Smooth muscle cell (in vitro differentiated cells): ENCODE data around the gene AGXT. TPM values are rescaled to one million over a fixed set of nuclear protein-coding genes. Genes with fewer than 3 reads are reported as not detected.

ENCODE experiments used
- DNase-seq: peaks from one replicate; lab custom pipeline; 2025; ENCODE audit not compliant: unreplicated experiment; lab: John Stamatoyannopoulos, UW
- H2AFZ ChIP-seq: fragments of 200-600 bp; sonication (generic); 2 replicates; pipeline ENCODE4 v1.6.0; 2016; ENCODE audit warnings: antibody characterized with exemption, low read depth, mild to moderate bottlenecking
- H3F3A ChIP-seq: fragments of 200-600 bp; sonication (generic); 2 replicates; pipeline ENCODE4 v1.6.0; 2017; ENCODE audit warnings: antibody characterized with exemption, low read depth
- H3K27ac ChIP-seq: fragments of 200-600 bp; sonication (generic); 2 replicates; pipeline ENCODE4 v1.5.1; 2016; ENCODE audit warnings: low read depth, mild to moderate bottlenecking
- H3K27me3 ChIP-seq: fragments of 200-600 bp; sonication (generic); 2 replicates; pipeline ENCODE4 v1.6.1; 2016; ENCODE audit warnings: low read depth, mild to moderate bottlenecking
- H3K36me3 ChIP-seq: fragments of 200-600 bp; sonication (generic); 2 replicates; pipeline ENCODE4 v1.5.1; 2016; ENCODE audit warnings: low read depth
- H3K4me1 ChIP-seq: fragments of 200-600 bp; sonication (generic); 2 replicates; pipeline ENCODE4 v1.5.1; 2016; ENCODE audit warnings: low read depth
- H3K4me2 ChIP-seq: fragments of 200-600 bp; sonication (generic); 2 replicates; pipeline ENCODE4 v1.6.0; 2016; ENCODE audit warnings: mild to moderate bottlenecking
- H3K4me3 ChIP-seq: fragments of 200-600 bp; sonication (generic); 2 replicates; pipeline ENCODE4 v1.5.1; 2016; ENCODE audit warnings: mild to moderate bottlenecking
- H3K79me2 ChIP-seq: fragments of 200-600 bp; sonication (generic); 2 replicates; pipeline ENCODE4 v1.6.0; 2016; ENCODE audit warnings: low read depth, mild to moderate bottlenecking
- H3K9ac ChIP-seq: fragments of 200-600 bp; sonication (generic); 2 replicates; pipeline ENCODE4 v1.6.0; 2016; ENCODE audit warnings: low read depth
- H3K9me3 ChIP-seq: fragments of 200-600 bp; sonication (generic); replicated peaks from 2 replicates; pipeline ENCODE4 v1.5.1; 2016; ENCODE audit warnings: low read depth
- H4K20me1 ChIP-seq: fragments of 200-600 bp; sonication (generic); 2 replicates; pipeline ENCODE4 v1.6.0; 2016; ENCODE audit warnings: low read depth
- CTCF ChIP-seq: fragments of 200-600 bp; sonication (generic); IDR thresholded peaks from 2 replicates; pipeline ENCODE4 v1.5.1; 2017; ENCODE audit warnings: borderline replicate concordance, mild to moderate bottlenecking, antibody characterized with exemption; ENCODE audit not compliant: insufficient read depth, poor library complexity, severe bottlenecking
- WGBS: methylation state at CpG from one replicate; pipeline ENCODE4 v1.1.7; 2016; ENCODE audit warnings: low lambda C conversion rate; 5-methylcytosine and 5-hydroxymethylcytosine counted together
- polyA plus RNA-seq: library from polyadenylated mRNA; unstranded; fragments of >200 nt; fragmentation: Nextera tagmentation; extraction: Ambion mirVana; gene quantifications from 2 replicates; pipeline ENCODE4 v1.2.1, GENCODE V29; 2016
- total RNA-seq: library from RNA; depleted of rRNA; stranded (reverse); fragments of >200 nt; gene quantifications from 2 replicates; pipeline ENCODE4 v1.2.3, GENCODE V29; 2014

Gene AGXT
- total and polyA plus RNA-seq, 2 experiments from 2014 or later = not detected

DNA sequence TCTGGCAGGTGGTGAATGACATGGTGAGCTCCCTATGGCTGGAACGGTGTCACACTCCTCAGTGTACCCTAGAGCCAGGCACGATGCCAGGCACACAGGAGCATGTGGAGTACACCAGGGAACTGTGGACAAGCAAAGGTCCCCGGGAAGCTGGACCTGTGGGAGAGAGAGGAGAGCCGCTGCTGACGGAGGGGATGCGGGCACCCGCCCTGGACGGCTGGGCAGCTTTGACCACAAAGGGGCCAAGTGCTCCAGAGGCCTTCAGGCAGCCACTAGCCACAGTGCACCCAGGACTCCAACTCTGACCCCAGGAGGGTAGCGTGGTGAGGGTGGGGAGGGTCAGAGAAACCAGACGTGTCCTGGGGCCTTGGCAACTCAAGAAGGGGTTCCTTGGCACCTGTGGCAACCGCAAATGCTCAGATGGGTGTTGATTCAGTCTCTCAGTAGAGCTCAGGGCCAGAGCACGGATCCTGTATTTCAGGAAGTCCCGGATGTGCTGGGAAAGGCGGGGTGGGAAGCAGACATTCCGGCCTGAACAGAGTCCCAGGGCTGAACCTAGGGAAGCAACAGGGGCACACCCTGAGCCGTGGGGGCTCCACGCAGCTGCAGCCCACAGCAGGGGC, 29.6 kb downstream of the AGXT start:
- Histone ChIP-seq H4K20me1 (no peaks in the 10 kb centered on the region), H2AFZ (no peak overlapping the region), H3K9me3 (no peaks in the 10 kb centered on the region), H3K27ac (no peak overlapping the region), H3K4me3 (no peak overlapping the region), H3F3A (no peaks in the 10 kb centered on the region), H3K4me2 (no peak overlapping the region), H3K4me1 (peaks cover 7% of the 10 kb centered on the region), H3K27me3 (no peaks in the 10 kb centered on the region), H3K79me2 (no peaks in the 10 kb centered on the region), H3K36me3 (no peaks in the 10 kb centered on the region), H3K9ac (no peak overlapping the region)
- no peak for DNase-seq
- 77% methylated on average over 17 of the region's 17 CpGs for WGBS
- TF ChIP-seq CTCF = no peak

DNA sequence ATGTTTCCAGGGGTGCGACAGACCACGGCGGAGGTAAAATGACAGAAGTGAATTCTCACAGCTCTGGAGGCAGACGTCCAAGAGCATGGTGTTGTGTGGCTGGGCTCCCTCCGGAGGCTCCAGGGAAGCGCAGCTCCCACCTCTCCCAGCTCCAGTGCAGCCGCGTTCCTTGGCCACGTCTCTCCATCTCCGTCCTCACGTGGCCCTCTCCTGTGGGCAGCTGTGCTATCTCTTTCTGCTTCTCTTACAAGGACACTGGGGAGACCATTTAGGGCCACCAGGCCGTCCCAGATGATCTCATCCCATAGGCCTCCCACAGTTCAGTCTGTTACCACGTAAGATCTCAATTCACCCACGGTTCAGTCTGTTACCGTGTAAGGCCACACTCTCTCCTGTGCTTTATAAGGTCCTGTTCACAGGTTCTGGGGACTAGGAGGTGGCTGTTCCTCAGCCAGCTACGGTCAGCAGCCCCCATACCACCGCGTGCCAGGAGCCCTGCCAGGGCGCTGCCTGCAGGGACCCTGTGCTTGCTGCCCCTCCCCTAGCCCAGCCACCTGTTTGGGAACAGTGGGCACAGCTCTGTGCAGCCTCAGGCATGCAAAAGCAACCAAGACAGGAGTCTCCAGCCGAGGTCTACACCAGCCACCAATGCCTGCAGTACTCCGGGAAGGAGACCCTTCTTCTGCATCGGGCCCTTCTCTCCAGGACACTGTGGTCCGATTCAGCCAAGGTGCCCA, 30.3 kb downstream of the AGXT start:
- H3K36me3 ChIP-seq = no peaks in the 10 kb centered on the region
- peaks cover 1% of the 10 kb centered on the region for H3K4me1 ChIP-seq
- H3K27me3 ChIP-seq = no peaks in the 10 kb centered on the region
- H3K27ac ChIP-seq = no peak overlapping the region
- no peaks in the 10 kb centered on the region for H3K79me2 ChIP-seq
- H3F3A ChIP-seq = no peaks in the 10 kb centered on the region
- H2AFZ ChIP-seq = no peak overlapping the region
- TF ChIP-seq CTCF = no peak
- H3K4me3 ChIP-seq = no peak overlapping the region
- H4K20me1 ChIP-seq = no peaks in the 10 kb centered on the region
- no peaks in the 10 kb centered on the region for H3K9me3 ChIP-seq
- H3K9ac ChIP-seq = no peak overlapping the region
- no peak for DNase-seq
- 82% methylated on average over 21 of the region's 23 CpGs for WGBS
- H3K4me2 ChIP-seq = no peak overlapping the region

GRCh38 chr2:240899468-240899865, 30.8 kb downstream of the AGXT start:
- no peak overlapping the region for H2AFZ ChIP-seq
- H3K4me2 ChIP-seq = no peak overlapping the region
- no peak overlapping the region for H3K27ac ChIP-seq
- H3K9ac ChIP-seq = no peak overlapping the region
- H3K79me2 ChIP-seq = no peaks in the 10 kb centered on the region
- no peaks in the 10 kb centered on the region for H3K36me3 ChIP-seq
- H3K27me3 ChIP-seq = no peaks in the 10 kb centered on the region
- H4K20me1 ChIP-seq = no peaks in the 10 kb centered on the region
- no peaks in the 10 kb centered on the region for H3K4me1 ChIP-seq
- 80% methylated on average over 19 of the region's 19 CpGs for WGBS
- no peak overlapping the region for H3K4me3 ChIP-seq
- no peak for DNase-seq
- no peaks in the 10 kb centered on the region for H3K9me3 ChIP-seq
- no peak for TF ChIP-seq CTCF
- H3F3A ChIP-seq = no peaks in the 10 kb centered on the region
